ENCODE data around the gene GJB3.

- TF ChIP-seq E2F1 (CRISPR knock-in tag; IDR thresholded peaks at IDR 0.05) (no peak), GABPB1 (CRISPR knock-in tag; IDR thresholded peaks at IDR 0.05) (no peak), ZBTB2 (CRISPR knock-in tag; IDR thresholded peaks at IDR 0.05; ENCODE audit: low read depth) (no peak), GABPA (IDR thresholded peaks at IDR 0.05; ENCODE audit: low read depth, low read length) (no peak), GABPA (CRISPR knock-in tag; IDR thresholded peaks at IDR 0.05; ENCODE audit: low read depth) (no peak)
Measured at GRCh38 chr1:34824817-34825454, 43.9 kb downstream of the GJB3 start.
